Measurements from ENCODE around the gene LLGL2. TPM values are rescaled to one million over a fixed set of nuclear protein-coding genes. Genes with fewer than 3 reads are reported as not detected.
"Not testable (repeated sequence)": the region's sequence is repeated elsewhere in the genome, so short reads cannot be mapped to it uniquely, and the experiment has no call there.

Gene LLGL2
- total and polyA plus RNA-seq, 10 of the 15 experiments (the other 5 are each of a cell fraction or from before 2014, with no cell fraction given): 0.21 to 9.9 (median 4.5) TPM

DNA sequence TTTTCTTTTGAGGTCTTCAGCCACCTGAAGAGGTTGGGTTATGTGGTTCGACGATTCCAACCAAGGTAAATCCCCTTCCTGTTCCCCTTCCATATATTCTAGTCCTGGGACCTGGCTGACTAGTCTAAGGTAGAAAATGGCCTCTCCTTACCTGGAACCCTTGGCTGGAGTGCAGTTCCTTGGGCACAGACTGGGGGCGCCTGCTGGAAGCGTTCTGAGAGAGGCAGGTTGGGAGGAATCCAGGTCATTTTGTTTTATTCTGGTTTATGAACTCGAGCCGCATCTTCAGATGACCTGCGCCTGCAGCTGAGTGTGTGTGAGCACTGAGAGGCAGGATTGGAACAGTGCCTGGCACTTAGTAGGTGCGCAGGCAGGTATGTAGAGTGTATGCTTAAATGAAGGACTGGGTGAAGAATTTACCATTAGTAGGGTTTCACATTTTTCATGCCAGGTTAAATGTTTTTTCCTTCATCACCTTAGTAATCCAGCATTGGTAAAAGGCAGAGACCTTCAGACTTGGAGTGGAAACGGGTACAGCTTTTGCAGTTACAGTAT lies 6.4 kb upstream of the LLGL2 start:
- ChIA-PET SMC1A (ENCODE audit: uncharacterized antibody, unreplicated experiment) (interaction anchor here (0.8 to 1.8 kb wide), 3 partner anchors 55 to 230 kb away, joined by 4 read pairs; partner anchors contain the start of gene SLC25A19), POLR2A (interaction anchor here (1.4 kb wide), 1 partner anchor 123 kb away, joined by 4 read pairs; no protein-coding TSS in a partner anchor), CTCF (interaction anchor here (0.6 to 1.8 kb wide), 5 partner anchors 9 to 72 kb away, joined by 3 to 7 read pairs (median 3); no protein-coding TSS in a partner anchor), RAD21 (ENCODE audit: unreplicated experiment) (interaction anchor here (1.2 kb wide), 1 partner anchor 230 kb away, joined by 4 read pairs; the partner anchor contains the start of gene SLC25A19)
- Histone ChIP-seq H3K36me3 (ENCODE audit: control insufficient read depth in 2 of 2, insufficient read depth in 2 of 2, low read length in 1 of 2) (peaks cover 0 to 2% of the 10 kb centered on the region in 2 experiments; a peak in 3 of 4 replicates), H3K27me3 (replicated peaks in 1 of 2; ENCODE audit: control insufficient read depth in 2 of 2, insufficient read depth in 2 of 2, low read length in 1 of 2) (no peaks in the 10 kb centered on the region), H3K4me2 (ENCODE audit: control insufficient read depth, insufficient read depth) (peak overlapping the region; percentile 64; the same call in 1 of the 2 replicates), H3K4me3 (no peak overlapping the region), H3K9ac (ENCODE audit: control insufficient read depth, insufficient read depth, low read length) (no peak overlapping the region), H4K20me1 (ENCODE audit: control insufficient read depth, insufficient read depth) (no peaks in the 10 kb centered on the region), H3K27ac (ENCODE audit: control insufficient read depth, insufficient read depth) (peak overlapping the region; percentile 62), H3K4me1 (ENCODE audit: control insufficient read depth, insufficient read depth, low read length) (peaks cover 20% of the 10 kb centered on the region), H3K79me2 (ENCODE audit: control insufficient read depth, insufficient read depth, low read length) (peaks cover 14% of the 10 kb centered on the region), H2AFZ (ENCODE audit: control insufficient read depth, low read depth, low read length) (no peak overlapping the region), H3K9me3 (replicated peaks; ENCODE audit: control insufficient read depth, insufficient read depth, low read length) (no peaks in the 10 kb centered on the region)
- TF ChIP-seq, protein P1, sequence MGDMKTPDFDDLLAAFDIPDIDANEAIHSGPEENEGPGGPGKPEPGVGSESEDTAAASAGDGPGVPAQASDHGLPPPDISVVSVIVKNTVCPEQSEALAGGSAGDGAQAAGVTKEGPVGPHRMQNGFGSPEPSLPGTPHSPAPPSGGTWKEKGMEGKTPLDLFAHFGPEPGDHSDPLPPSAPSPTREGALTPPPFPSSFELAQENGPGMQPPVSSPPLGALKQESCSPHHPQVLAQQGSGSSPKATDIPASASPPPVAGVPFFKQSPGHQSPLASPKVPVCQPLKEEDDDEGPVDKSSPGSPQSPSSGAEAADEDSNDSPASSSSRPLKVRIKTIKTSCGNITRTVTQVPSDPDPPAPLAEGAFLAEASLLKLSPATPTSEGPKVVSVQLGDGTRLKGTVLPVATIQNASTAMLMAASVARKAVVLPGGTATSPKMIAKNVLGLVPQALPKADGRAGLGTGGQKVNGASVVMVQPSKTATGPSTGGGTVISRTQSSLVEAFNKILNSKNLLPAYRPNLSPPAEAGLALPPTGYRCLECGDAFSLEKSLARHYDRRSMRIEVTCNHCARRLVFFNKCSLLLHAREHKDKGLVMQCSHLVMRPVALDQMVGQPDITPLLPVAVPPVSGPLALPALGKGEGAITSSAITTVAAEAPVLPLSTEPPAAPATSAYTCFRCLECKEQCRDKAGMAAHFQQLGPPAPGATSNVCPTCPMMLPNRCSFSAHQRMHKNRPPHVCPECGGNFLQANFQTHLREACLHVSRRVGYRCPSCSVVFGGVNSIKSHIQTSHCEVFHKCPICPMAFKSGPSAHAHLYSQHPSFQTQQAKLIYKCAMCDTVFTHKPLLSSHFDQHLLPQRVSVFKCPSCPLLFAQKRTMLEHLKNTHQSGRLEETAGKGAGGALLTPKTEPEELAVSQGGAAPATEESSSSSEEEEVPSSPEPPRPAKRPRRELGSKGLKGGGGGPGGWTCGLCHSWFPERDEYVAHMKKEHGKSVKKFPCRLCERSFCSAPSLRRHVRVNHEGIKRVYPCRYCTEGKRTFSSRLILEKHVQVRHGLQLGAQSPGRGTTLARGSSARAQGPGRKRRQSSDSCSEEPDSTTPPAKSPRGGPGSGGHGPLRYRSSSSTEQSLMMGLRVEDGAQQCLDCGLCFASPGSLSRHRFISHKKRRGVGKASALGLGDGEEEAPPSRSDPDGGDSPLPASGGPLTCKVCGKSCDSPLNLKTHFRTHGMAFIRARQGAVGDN (IDR thresholded peaks at IDR 0.05): no peak
- TF ChIP-seq, protein P2, sequence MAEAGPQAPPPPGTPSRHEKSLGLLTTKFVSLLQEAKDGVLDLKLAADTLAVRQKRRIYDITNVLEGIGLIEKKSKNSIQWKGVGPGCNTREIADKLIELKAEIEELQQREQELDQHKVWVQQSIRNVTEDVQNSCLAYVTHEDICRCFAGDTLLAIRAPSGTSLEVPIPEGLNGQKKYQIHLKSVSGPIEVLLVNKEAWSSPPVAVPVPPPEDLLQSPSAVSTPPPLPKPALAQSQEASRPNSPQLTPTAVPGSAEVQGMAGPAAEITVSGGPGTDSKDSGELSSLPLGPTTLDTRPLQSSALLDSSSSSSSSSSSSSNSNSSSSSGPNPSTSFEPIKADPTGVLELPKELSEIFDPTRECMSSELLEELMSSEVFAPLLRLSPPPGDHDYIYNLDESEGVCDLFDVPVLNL (IDR thresholded peaks at IDR 0.05; ENCODE audit: low read depth, low read length): no peak
- TF ChIP-seq CEBPB (IDR thresholded peaks at IDR 0.05; ENCODE audit: borderline replicate concordance in 1 of 2, low read depth in 2 of 2, low read length in 2 of 2): no peak
- no peak for TF ChIP-seq TAF1 (IDR thresholded peaks at IDR 0.05; ENCODE audit: borderline replicate concordance, low read depth, low read length)
- TF ChIP-seq MEF2B (IDR thresholded peaks at IDR 0.05; ENCODE audit: partially characterized antibody, poor library complexity, severe bottlenecking): no peak
- TF ChIP-seq DPF2 (IDR thresholded peaks at IDR 0.05): 0 out of 2 replicates have a peak, but pooled peaks have one; percentile 23
- WGBS (ENCODE audit: insufficient coverage, insufficient replicate concordance, low lambda C conversion rate, missing lambda C conversion rate): 90% methylated on average over 9 of the region's 9 CpGs
- BruUV-seq (replicated peaks): no TSS peak
- ATAC-seq (no peak), FAIRE-seq (no peak), DNase-seq (ENCODE audit: low read depth, low spot score) (no peak)
- intact Hi-C loops (cut with micrococcal nuclease; ENCODE audit: unreplicated experiment) (loop anchor here (10.0 kb wide), 1 partner anchor 254 kb away; the partner anchor contains the start of genes GGA3 and MRPS7), in situ Hi-C loops (cut with MboI) (no loop called here)

DNA sequence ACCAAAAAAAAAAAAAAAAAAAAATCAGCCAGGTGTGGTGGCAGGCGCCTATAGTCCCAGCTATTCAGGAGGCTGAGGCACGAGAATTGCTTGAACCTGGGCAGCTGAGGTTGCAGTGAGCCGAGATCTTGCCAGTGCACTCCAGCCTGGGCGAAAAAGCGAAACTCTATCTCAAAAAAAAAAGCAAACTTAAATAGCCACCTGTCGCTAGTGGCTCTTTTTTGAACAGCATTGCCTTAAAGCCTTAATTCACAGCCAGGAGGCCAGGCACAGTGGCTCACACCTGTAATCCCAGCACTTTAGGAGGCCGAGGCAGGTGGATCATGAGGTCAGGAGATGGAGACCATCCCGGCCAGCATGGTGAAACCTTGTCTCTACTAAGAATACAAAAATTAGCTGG lies 5.1 kb upstream of the LLGL2 start:
- H3K4me2 ChIP-seq (ENCODE audit: control insufficient read depth, insufficient read depth); ATAC-seq; H3K27ac ChIP-seq (ENCODE audit: control insufficient read depth, insufficient read depth); H2AFZ ChIP-seq (ENCODE audit: control insufficient read depth, low read depth, low read length); in situ Hi-C loops (cut with MboI); H3K9me3 ChIP-seq (replicated peaks; ENCODE audit: control insufficient read depth, insufficient read depth, low read length); FAIRE-seq; intact Hi-C loops (cut with micrococcal nuclease; ENCODE audit: unreplicated experiment); H3K4me3 ChIP-seq; H3K9ac ChIP-seq (ENCODE audit: control insufficient read depth, insufficient read depth, low read length); H4K20me1 ChIP-seq (ENCODE audit: control insufficient read depth, insufficient read depth); H3K36me3 ChIP-seq (ENCODE audit: control insufficient read depth in 2 of 2, insufficient read depth in 2 of 2, low read length in 1 of 2); DNase-seq (ENCODE audit: low read depth, low spot score); SMC1A ChIA-PET (ENCODE audit: uncharacterized antibody, unreplicated experiment); BruUV-seq (replicated peaks); H3K27me3 ChIP-seq (replicated peaks in 1 of 2; ENCODE audit: control insufficient read depth in 2 of 2, insufficient read depth in 2 of 2, low read length in 1 of 2): not testable (repeated sequence)
- H3K79me2 ChIP-seq (ENCODE audit: control insufficient read depth, insufficient read depth, low read length): peaks cover 14% of the 10 kb centered on the region
- ChIA-PET POLR2A (interaction anchor here (0.6 kb wide), 2 partner anchors 91 to 241 kb away, joined by 3 to 7 read pairs; no protein-coding TSS in a partner anchor), RAD21 (ENCODE audit: unreplicated experiment) (interaction anchor here (1.2 kb wide), 1 partner anchor 231 kb away, joined by 4 read pairs; the partner anchor contains the start of gene SLC25A19), CTCF (interaction anchor here (0.6 kb wide), 1 partner anchor 38 kb away, joined by 3 read pairs; no protein-coding TSS in a partner anchor)
- WGBS (ENCODE audit: insufficient coverage, insufficient replicate concordance, low lambda C conversion rate, missing lambda C conversion rate): 98% methylated on average over 7 of the region's 8 CpGs
- peaks cover 20% of the 10 kb centered on the region for H3K4me1 ChIP-seq (ENCODE audit: control insufficient read depth, insufficient read depth, low read length)
